ENCODE data around the gene KCNAB1.

The KCNAB1 gene

DNA sequence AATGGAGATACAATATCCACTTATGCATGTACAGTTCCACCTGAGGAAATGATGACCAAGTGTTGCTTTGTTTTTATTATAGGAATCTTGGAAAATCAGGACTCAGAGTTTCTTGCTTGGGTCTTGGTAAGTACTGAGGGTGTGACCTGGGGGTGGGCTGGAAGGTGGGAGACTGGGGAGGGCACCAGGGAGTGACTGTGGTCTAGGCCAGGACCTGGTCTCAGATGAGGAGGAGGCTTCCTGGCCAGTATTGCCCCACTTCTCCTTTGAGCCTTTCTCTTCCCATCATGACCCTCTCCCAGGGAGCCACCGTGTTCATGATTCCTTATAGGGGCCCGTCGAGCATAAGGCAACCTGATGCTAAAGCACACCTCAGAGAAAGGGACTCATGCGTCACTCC lies 301.2 kb downstream of the KCNAB1 start:
- TF ChIP-seq, protein P1, sequence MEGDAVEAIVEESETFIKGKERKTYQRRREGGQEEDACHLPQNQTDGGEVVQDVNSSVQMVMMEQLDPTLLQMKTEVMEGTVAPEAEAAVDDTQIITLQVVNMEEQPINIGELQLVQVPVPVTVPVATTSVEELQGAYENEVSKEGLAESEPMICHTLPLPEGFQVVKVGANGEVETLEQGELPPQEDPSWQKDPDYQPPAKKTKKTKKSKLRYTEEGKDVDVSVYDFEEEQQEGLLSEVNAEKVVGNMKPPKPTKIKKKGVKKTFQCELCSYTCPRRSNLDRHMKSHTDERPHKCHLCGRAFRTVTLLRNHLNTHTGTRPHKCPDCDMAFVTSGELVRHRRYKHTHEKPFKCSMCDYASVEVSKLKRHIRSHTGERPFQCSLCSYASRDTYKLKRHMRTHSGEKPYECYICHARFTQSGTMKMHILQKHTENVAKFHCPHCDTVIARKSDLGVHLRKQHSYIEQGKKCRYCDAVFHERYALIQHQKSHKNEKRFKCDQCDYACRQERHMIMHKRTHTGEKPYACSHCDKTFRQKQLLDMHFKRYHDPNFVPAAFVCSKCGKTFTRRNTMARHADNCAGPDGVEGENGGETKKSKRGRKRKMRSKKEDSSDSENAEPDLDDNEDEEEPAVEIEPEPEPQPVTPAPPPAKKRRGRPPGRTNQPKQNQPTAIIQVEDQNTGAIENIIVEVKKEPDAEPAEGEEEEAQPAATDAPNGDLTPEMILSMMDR (IDR thresholded peaks at IDR 0.05) = no peak

DNA sequence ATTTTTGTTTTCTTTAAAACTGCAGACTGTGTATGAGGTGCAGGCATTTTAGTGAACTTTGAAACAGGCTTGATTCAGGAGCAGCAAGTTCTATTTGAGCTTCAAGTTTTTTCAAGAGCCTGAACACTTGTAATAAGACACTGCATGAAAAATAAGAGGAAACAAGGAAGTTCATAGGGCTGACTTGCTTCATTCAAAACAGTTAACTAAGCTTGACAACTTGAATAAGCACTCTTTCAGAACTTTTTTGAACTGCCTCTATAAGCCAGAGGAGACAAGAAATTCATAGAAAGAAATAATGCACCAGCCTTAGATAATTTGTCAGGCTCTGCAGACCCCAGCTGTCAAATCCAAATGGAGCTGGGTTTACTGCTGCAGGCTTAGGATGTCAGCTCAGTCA lies 304.4 kb downstream of the KCNAB1 start:
- TF ChIP-seq, protein P1 (IDR thresholded peaks at IDR 0.05) = no peak

DNA sequence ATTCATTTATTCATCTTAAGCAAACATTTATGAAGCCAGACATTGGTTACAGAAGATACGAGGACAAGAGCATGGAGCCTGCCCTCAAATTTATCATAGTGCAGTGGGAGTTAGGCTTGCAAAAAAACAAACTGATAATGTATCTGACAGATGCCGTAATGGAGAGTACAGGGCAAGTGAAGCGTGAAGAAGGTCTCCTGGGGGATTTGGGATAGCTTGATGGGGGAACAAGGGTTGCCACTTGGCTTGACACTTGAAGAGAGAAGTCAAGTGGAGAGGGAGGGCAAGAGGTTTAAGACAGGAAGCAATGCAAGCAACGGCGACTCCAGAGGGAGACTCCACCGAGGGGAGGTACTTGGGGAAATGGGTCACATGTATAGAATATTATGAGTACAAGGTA lies 305.3 kb downstream of the KCNAB1 start:
- TF ChIP-seq, protein P1 (IDR thresholded peaks at IDR 0.05) = no peak

DNA sequence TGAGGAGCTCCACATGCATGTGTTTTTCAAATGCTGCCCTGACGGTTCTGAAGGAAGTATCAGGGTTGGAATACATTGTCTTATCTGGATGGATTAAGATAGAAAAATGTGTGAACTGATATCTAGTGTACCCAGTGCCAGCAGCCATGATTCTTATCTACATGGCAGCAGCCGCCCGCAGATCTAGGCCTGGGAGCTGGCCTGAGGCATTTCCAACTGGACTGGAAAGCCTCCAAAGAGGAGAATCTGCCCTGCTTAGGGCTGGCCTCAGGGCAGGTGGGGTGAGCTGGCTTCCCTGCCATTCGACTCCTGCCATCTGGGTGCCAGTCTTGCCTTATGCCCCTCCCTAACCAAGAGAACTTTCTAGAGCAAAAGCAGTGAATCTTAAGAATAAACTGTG lies 308.7 kb downstream of the KCNAB1 start:
- TF ChIP-seq, protein P1 (IDR thresholded peaks at IDR 0.05) = no peak

DNA sequence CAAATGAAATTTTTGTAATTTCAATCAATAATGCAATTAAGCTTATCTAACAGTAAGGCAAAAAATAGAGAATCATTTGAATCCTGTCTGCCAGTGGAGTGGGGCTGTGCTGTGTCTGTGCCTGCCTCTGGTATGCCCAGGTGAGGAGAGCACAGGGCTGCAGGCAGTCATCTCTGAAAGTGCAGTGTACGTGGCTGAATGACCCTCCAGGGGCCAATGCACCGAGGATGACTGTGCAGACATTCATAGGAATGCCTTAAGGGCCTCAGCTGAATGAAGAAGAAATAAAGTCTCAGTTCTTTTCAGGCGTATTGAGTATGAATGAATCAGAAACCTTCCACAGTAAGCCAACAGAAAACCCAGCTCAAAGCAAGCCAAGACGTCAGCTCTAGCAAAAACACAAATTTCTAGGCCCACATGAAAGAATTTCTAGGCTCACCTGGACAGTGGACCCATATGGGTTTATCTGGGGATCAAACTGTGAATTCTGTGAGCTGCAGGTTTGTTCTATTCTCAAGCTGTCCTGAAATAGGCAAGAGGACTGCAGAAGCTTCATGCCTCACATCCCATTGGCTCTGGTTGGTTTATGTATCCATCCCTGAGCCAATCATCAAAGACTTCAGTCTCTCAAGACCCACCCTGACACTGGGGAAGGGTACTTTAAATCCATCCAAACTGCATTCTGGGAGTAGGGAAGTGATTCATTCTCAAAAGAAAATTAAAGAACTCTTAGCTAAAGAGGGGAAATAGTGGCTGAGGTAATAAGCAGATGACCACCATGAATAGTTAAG lies 311.2 kb downstream of the KCNAB1 start:
- TF ChIP-seq, protein P1 (IDR thresholded peaks at IDR 0.05) = no peak

DNA sequence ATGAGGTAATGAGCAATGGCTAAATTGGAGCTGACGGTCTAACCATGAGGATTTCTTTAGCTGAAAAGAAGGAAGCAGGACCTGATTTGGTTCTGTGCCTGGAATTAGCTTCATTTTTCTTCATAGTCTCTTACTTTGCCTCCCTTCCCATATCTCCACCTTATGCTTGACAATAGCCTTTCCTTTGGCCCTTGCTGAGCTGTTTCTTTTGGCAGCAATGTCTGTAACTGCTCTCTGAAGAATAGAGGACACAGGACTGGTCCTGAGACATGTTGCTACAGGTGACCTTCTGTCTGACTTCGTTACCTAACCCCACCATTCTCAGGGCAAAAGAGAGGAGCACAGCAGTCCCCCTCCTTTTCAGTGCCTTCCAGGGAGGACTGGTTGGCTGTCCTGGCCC lies 312.2 kb downstream of the KCNAB1 start:
- TF ChIP-seq, protein P1 (IDR thresholded peaks at IDR 0.05) = no peak

DNA sequence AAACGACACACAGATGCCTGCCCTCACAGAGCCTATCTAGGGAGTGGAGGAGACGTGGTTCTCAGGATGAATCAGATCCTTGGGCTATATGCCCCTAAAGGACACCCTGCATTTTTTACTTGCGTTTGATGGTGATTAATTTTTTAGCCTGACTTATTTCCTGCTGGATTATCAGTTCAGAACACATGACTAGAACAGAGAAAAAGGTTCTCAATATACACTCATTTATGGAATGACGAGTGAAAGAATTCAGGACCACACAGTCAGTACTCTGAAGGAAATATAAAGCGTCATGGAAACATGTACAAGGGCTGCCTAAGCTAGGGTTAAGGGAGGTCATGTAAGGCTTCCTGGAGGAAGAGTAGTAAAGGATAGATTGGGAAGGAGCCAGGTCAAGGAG lies 312.8 kb downstream of the KCNAB1 start:
- TF ChIP-seq, protein P1 (IDR thresholded peaks at IDR 0.05) = no peak

DNA sequence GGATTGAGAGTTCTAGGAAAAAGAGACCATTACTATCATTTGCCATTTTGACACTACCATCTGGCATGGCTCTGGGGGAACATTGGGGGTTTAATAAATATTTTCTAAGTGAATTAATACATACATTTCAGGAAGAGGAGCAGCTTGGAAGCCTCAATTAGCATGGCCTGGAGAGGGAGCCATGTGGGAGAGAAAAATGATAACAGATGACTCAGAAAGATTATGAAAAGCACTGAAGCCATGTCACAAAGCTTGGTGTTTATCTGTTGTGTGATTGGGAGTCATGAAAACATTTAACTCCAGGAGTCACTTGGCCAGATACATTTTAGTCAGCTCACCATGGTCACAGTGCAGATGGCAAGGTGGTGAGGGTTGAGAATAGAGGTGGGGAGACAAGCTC lies 313.5 kb downstream of the KCNAB1 start:
- TF ChIP-seq, protein P1 (IDR thresholded peaks at IDR 0.05) = no peak
